GM21786 (cell line): ENCODE data around the gene PLPPR3.

Source experiments
- ATAC-seq: cut with Tn5 transposase; IDR thresholded peaks from one replicate; pipeline ENCODE4 v1.9.1; 2021; ENCODE audit not compliant: unreplicated experiment

PLPPR3 gene

GRCh38 chr19:810077-810855 lies 11.5 kb downstream of the PLPPR3 start:
- no peak for ATAC-seq

- ATAC-seq, result no peak
Measured at GRCh38 chr19:808423-808775, 13.4 kb downstream of the PLPPR3 start.

- ATAC-seq, result no peak
Measured at GRCh38 chr19:807627-808422, 13.9 kb downstream of the PLPPR3 start.

GRCh38 chr19:806815-807421 lies 14.8 kb downstream of the PLPPR3 start:
- no peak for ATAC-seq

- ATAC-seq, result no peak
Measured at GRCh38 chr19:805600-806550, 15.9 kb downstream of the PLPPR3 start.

GRCh38 chr19:805166-805551 lies 16.6 kb downstream of the PLPPR3 start:
- no peak for ATAC-seq

GRCh38 chr19:804419-805165 lies 17.2 kb downstream of the PLPPR3 start:
- no peak for ATAC-seq

GRCh38 chr19:803686-804418 lies 17.9 kb downstream of the PLPPR3 start:
- ATAC-seq, result no peak

- ATAC-seq, result no peak
Measured at GRCh38 chr19:803099-803561, 18.6 kb downstream of the PLPPR3 start.

- no peak for ATAC-seq
Measured at GRCh38 chr19:802498-803098, 19.2 kb downstream of the PLPPR3 start.

GRCh38 chr19:801861-802497 lies 19.8 kb downstream of the PLPPR3 start:
- ATAC-seq, result no peak

- ATAC-seq, result no peak
Measured at GRCh38 chr19:801030-801860, 20.5 kb downstream of the PLPPR3 start.

GRCh38 chr19:800360-801029 lies 21.3 kb downstream of the PLPPR3 start:
- ATAC-seq, result no peak

- no peak for ATAC-seq
Measured at GRCh38 chr19:799076-799881, 22.5 kb downstream of the PLPPR3 start.

- no peak for ATAC-seq
Measured at GRCh38 chr19:798415-799075, 23.2 kb downstream of the PLPPR3 start.
